GM12872 (cell line): ENCODE results near the gene HSPA12B.

Experiments
- CTCF ChIP-seq: IDR thresholded peaks from 3 replicates; pipeline ENCODE4 v1.5.1; 2011; ENCODE audit warnings: low read depth, mild to moderate bottlenecking, low read length, moderate library complexity; ENCODE audit not compliant: insufficient read depth

HSPA12B gene

DNA sequence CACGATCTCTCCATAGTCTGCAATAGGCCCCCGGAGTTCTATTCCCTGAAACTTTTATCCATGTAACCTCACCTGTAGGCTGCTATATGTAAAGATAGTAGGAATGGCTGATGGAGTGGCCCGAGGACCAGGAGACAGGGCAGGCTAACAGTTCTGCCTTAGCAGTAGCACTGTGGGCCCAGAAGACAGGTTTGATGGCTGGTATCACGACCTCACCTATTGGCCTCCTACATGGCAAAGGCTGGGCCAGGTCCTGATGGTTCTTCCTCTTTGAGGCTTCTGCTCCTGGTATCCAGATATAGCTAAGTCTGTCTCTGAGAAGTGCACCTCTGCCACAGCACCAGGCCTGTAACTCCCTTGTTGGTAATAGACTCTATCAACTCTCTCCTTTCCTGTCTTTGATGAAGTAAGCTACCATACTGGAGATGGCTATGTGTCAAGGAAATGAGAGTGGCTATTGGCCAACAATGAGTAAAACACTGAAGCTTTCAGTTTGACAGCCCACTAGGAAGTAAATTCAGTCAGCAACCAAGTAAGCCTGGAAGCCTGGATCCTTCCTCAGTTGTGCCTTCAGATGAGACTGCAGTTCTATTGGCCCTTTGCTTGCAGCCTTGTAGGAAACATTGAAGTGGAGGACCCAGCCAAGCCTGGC is 43.1 kb downstream of the HSPA12B start:
- no peak for TF ChIP-seq CTCF

- TF ChIP-seq CTCF, result no peak
Observed at GRCh38 chr20:3777381-3777715, 44.9 kb downstream of the HSPA12B start.

GRCh38 chr20:3777716-3778629 is 45.5 kb downstream of the HSPA12B start:
- no peak for TF ChIP-seq CTCF

DNA sequence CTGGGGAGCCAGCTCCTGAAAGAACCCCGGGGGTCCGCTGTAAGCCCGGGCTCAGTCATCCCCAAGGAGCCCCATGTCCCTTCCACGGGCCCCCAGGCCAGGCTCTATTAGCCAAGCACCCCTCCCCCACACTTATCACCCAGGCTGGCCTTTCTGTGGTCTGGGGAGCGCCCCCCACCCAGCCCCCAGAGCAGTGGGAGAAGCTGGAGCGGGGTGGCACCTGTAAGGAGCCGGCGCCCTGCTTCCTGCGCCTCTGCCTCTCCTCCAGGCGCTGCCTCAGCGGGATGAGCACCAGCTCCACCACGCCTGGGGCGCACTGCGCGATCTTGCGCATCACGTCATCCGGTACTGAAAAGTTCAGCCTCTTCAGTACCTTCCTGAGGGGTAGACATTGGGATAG is 46.5 kb downstream of the HSPA12B start:
- TF ChIP-seq CTCF, result no peak

DNA sequence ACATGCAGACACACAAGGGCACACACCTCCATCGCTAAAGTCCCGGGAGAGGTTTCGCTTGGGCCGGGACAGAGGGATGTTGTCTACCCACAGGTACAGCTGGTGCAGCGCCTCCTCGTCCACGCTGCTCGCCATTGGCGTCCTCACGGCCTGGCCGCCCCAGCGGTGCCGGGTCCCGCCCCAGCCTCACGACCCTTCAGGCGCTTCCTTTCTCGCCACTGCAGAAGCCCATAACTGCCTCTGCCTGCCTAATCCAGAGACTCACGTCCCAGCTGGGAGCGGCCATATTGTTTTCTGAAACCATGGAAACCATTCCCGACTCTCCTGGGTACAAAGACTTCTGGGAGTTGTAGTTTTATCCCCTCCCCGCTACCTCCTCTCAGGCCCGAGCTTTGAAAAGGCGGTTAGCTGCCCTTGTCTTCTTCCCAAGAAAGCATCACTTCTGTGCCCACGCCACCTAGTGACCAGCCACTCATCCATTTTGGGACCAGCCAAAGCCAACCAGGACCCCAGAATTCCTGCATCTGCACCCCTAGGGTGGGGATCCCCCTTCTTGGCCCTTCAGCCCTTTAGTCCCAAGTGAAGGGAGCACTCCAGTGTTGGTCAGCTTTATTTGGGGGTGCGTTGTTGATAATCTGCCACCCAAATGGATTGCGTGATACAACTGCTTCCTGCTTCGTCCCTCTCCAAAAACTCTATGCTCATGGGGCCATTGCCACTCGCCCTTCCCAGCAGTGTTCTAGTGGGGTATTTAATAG is 48.8 kb downstream of the HSPA12B start, which contains the start of gene SPEF1:
Gene SPEF1, minus strand, starts transcription at position 296 of the 758 bp plus-strand sequence. Its CDS starts 161 bp downstream, at position 135.
- peak; percentile 36; the same call in 1 of the 3 replicates for TF ChIP-seq CTCF

- no peak for TF ChIP-seq CTCF
Observed at GRCh38 chr20:3782597-3782996, 50.1 kb downstream of the HSPA12B start.

- TF ChIP-seq CTCF, result no peak
Observed at GRCh38 chr20:3783068-3783489, 50.6 kb downstream of the HSPA12B start.
